ENCODE results near the gene DSP.

Gene DSP

GRCh38 chr6:7559651-7560385, 18.3 kb downstream of the DSP start:
- Histone ChIP-seq H3K27ac (ENCODE audit: low read depth, low read length, severe bottlenecking) (no peak overlapping the region), H3K4me1 (ENCODE audit: control insufficient read depth, insufficient read depth, low read length, poor library complexity, severe bottlenecking) (no peaks in the 10 kb centered on the region), H3K4me3 (ENCODE audit: extremely low read depth, insufficient read depth, low read length, poor library complexity, severe bottlenecking) (no peak overlapping the region), H3K36me3 (ENCODE audit: control insufficient read depth, insufficient read depth, low read length) (peaks cover 82% of the 10 kb centered on the region), H3K9me3 (ENCODE audit: control insufficient read depth, low read length) (no peaks in the 10 kb centered on the region)
- 100% methylated on average over 1 to 2 of the region's 2 CpGs for WGBS, 2 experiments (ENCODE audit: insufficient coverage in 2 of 2)

- WGBS, 2 experiments (ENCODE audit: insufficient coverage in 2 of 2): 92 to 94% methylated on average over 16 to 18 of the region's 19 CpGs
- no peaks in the 10 kb centered on the region for H3K4me1 ChIP-seq (ENCODE audit: control insufficient read depth, insufficient read depth, low read length, poor library complexity, severe bottlenecking)
- peaks cover 86% of the 10 kb centered on the region for H3K36me3 ChIP-seq (ENCODE audit: control insufficient read depth, insufficient read depth, low read length)
- no peaks in the 10 kb centered on the region for H3K9me3 ChIP-seq (ENCODE audit: control insufficient read depth, low read length)
- no peak overlapping the region for H3K4me3 ChIP-seq (ENCODE audit: extremely low read depth, insufficient read depth, low read length, poor library complexity, severe bottlenecking)
- no peak overlapping the region for H3K27ac ChIP-seq (ENCODE audit: low read depth, low read length, severe bottlenecking)
These were observed 19.9 kb downstream of the DSP start for GRCh38 chr6:7561153-7561964.

- Histone ChIP-seq H3K9me3 (ENCODE audit: control insufficient read depth, low read length) (no peaks in the 10 kb centered on the region), H3K4me3 (ENCODE audit: extremely low read depth, insufficient read depth, low read length, poor library complexity, severe bottlenecking) (no peak overlapping the region), H3K27ac (ENCODE audit: low read depth, low read length, severe bottlenecking) (no peak overlapping the region), H3K4me1 (ENCODE audit: control insufficient read depth, insufficient read depth, low read length, poor library complexity, severe bottlenecking) (no peaks in the 10 kb centered on the region), H3K36me3 (ENCODE audit: control insufficient read depth, insufficient read depth, low read length) (peaks cover 94% of the 10 kb centered on the region)
- WGBS, 2 experiments (ENCODE audit: insufficient coverage in 2 of 2): 91 to 96% methylated on average over 3 of the region's 4 CpGs
These were observed 21.3 kb downstream of the DSP start for GRCh38 chr6:7562769-7563168.

- no peaks in the 10 kb centered on the region for H3K9me3 ChIP-seq (ENCODE audit: control insufficient read depth, low read length)
- no peaks in the 10 kb centered on the region for H3K4me1 ChIP-seq (ENCODE audit: control insufficient read depth, insufficient read depth, low read length, poor library complexity, severe bottlenecking)
- WGBS, 2 experiments (ENCODE audit: insufficient coverage in 2 of 2): 90 to 100% methylated on average over 1 to 2 of the region's 2 CpGs
- H3K27ac ChIP-seq (ENCODE audit: low read depth, low read length, severe bottlenecking): no peak overlapping the region
- peaks cover 94% of the 10 kb centered on the region for H3K36me3 ChIP-seq (ENCODE audit: control insufficient read depth, insufficient read depth, low read length)
- H3K4me3 ChIP-seq (ENCODE audit: extremely low read depth, insufficient read depth, low read length, poor library complexity, severe bottlenecking): no peak overlapping the region
These were observed 24.6 kb downstream of the DSP start for GRCh38 chr6:7566107-7566506.

GRCh38 chr6:7566617-7567173, 25.2 kb downstream of the DSP start:
- Histone ChIP-seq H3K9me3 (ENCODE audit: control insufficient read depth, low read length) (no peaks in the 10 kb centered on the region), H3K4me3 (ENCODE audit: extremely low read depth, insufficient read depth, low read length, poor library complexity, severe bottlenecking) (no peak overlapping the region), H3K36me3 (ENCODE audit: control insufficient read depth, insufficient read depth, low read length) (peaks cover 94% of the 10 kb centered on the region), H3K27ac (ENCODE audit: low read depth, low read length, severe bottlenecking) (no peak overlapping the region), H3K4me1 (ENCODE audit: control insufficient read depth, insufficient read depth, low read length, poor library complexity, severe bottlenecking) (no peaks in the 10 kb centered on the region)
- WGBS, 2 experiments (ENCODE audit: insufficient coverage in 2 of 2): 100% methylated on average over 2 to 3 of the region's 4 CpGs

- Histone ChIP-seq H3K36me3 (ENCODE audit: control insufficient read depth, insufficient read depth, low read length) (peaks cover 94% of the 10 kb centered on the region), H3K9me3 (ENCODE audit: control insufficient read depth, low read length) (no peaks in the 10 kb centered on the region), H3K4me1 (ENCODE audit: control insufficient read depth, insufficient read depth, low read length, poor library complexity, severe bottlenecking) (no peaks in the 10 kb centered on the region), H3K4me3 (ENCODE audit: extremely low read depth, insufficient read depth, low read length, poor library complexity, severe bottlenecking) (no peak overlapping the region), H3K27ac (ENCODE audit: low read depth, low read length, severe bottlenecking) (no peak overlapping the region)
- WGBS, 2 experiments (ENCODE audit: insufficient coverage in 2 of 2): 100% methylated on average over 1 of the region's 3 CpGs
These were observed 26.6 kb downstream of the DSP start for GRCh38 chr6:7568021-7568420.

GRCh38 chr6:7569082-7569481, 27.6 kb downstream of the DSP start:
- Histone ChIP-seq H3K36me3 (ENCODE audit: control insufficient read depth, insufficient read depth, low read length) (peaks cover 91% of the 10 kb centered on the region), H3K27ac (ENCODE audit: low read depth, low read length, severe bottlenecking) (no peak overlapping the region), H3K9me3 (ENCODE audit: control insufficient read depth, low read length) (no peaks in the 10 kb centered on the region), H3K4me3 (ENCODE audit: extremely low read depth, insufficient read depth, low read length, poor library complexity, severe bottlenecking) (no peak overlapping the region), H3K4me1 (ENCODE audit: control insufficient read depth, insufficient read depth, low read length, poor library complexity, severe bottlenecking) (no peaks in the 10 kb centered on the region)
- WGBS, 2 experiments (ENCODE audit: insufficient coverage in 2 of 2): 92 to 95% methylated on average over 6 to 11 of the region's 13 CpGs

GRCh38 chr6:7572213-7572943, 30.9 kb downstream of the DSP start:
- Histone ChIP-seq H3K4me3 (ENCODE audit: extremely low read depth, insufficient read depth, low read length, poor library complexity, severe bottlenecking) (no peak overlapping the region), H3K36me3 (ENCODE audit: control insufficient read depth, insufficient read depth, low read length) (peaks cover 93% of the 10 kb centered on the region), H3K4me1 (ENCODE audit: control insufficient read depth, insufficient read depth, low read length, poor library complexity, severe bottlenecking) (no peaks in the 10 kb centered on the region), H3K27ac (ENCODE audit: low read depth, low read length, severe bottlenecking) (no peak overlapping the region), H3K9me3 (ENCODE audit: control insufficient read depth, low read length) (no peaks in the 10 kb centered on the region)
- WGBS, 2 experiments (ENCODE audit: insufficient coverage in 2 of 2): 93 to 94% methylated on average over 2 to 3 of the region's 9 CpGs

- Histone ChIP-seq H3K9me3 (ENCODE audit: control insufficient read depth, low read length) (no peaks in the 10 kb centered on the region), H3K36me3 (ENCODE audit: control insufficient read depth, insufficient read depth, low read length) (peaks cover 91% of the 10 kb centered on the region), H3K4me1 (ENCODE audit: control insufficient read depth, insufficient read depth, low read length, poor library complexity, severe bottlenecking) (no peaks in the 10 kb centered on the region), H3K27ac (ENCODE audit: low read depth, low read length, severe bottlenecking) (no peak overlapping the region), H3K4me3 (ENCODE audit: extremely low read depth, insufficient read depth, low read length, poor library complexity, severe bottlenecking) (no peak overlapping the region)
- 93% methylated on average over 1 to 2 of the region's 2 CpGs for WGBS, 2 experiments (ENCODE audit: insufficient coverage in 2 of 2)
These were observed 33.0 kb downstream of the DSP start for GRCh38 chr6:7574500-7574899.

- Histone ChIP-seq H3K4me3 (ENCODE audit: extremely low read depth, insufficient read depth, low read length, poor library complexity, severe bottlenecking) (no peak overlapping the region), H3K27ac (ENCODE audit: low read depth, low read length, severe bottlenecking) (no peak overlapping the region), H3K36me3 (ENCODE audit: control insufficient read depth, insufficient read depth, low read length) (peaks cover 91% of the 10 kb centered on the region), H3K4me1 (ENCODE audit: control insufficient read depth, insufficient read depth, low read length, poor library complexity, severe bottlenecking) (no peaks in the 10 kb centered on the region), H3K9me3 (ENCODE audit: control insufficient read depth, low read length) (no peaks in the 10 kb centered on the region)
- WGBS, 2 experiments (ENCODE audit: insufficient coverage in 2 of 2): no CpG with 5 or more reads among the region's 2 CpGs
These were observed 37.0 kb downstream of the DSP start for GRCh38 chr6:7578516-7578915.
